ENCODE measurements around the gene FEV. TPM values are rescaled to one million over a fixed set of nuclear protein-coding genes. Genes with fewer than 3 reads are reported as not detected.
A peak's percentile ranks its signal among the peaks of the same experiment; 100 is the strongest.

FEV gene
- total and polyA plus RNA-seq, 2 experiments from 2014 or later, result 0.58 to 0.70 TPM

GRCh38 chr2:218997731-218998130 lies 12.7 kb upstream of the FEV start:
- H3K79me2 ChIP-seq, result no peaks in the 10 kb centered on the region
- no peak for DNase-seq (ENCODE audit: low spot score)
- no peak overlapping the region for H2AFZ ChIP-seq
- H3K4me2 ChIP-seq, result no peak overlapping the region
- no peaks in the 10 kb centered on the region for H3K9me2 ChIP-seq (replicated peaks; ENCODE audit: insufficient read depth)
- peaks cover 27% of the 10 kb centered on the region for H3K4me1 ChIP-seq (ENCODE audit: insufficient read depth)
- H3K4me3 ChIP-seq, result no peak overlapping the region
- H3K36me3 ChIP-seq (replicated peaks; ENCODE audit: insufficient read depth, low read depth), result no peaks in the 10 kb centered on the region
- 67% methylated on average over 1 of the region's 2 CpGs for WGBS (ENCODE audit: low lambda C conversion rate, missing lambda C conversion rate)
- TF ChIP-seq EZH2phosphoT487 (IDR thresholded peaks at IDR 0.05; ENCODE audit: low read depth, severe bottlenecking, unreplicated experiment) (no peak), CTCF (IDR thresholded peaks at IDR 0.05; ENCODE audit: poor library complexity) (no peak), EZH2 (IDR thresholded peaks at IDR 0.05; ENCODE audit: borderline replicate concordance) (no peak)
- H3K9me3 ChIP-seq (ENCODE audit: low read depth), result no peaks in the 10 kb centered on the region
- H3K27ac ChIP-seq, result no peak overlapping the region
- H3K27me3 ChIP-seq, result peaks cover 84% of the 10 kb centered on the region
- H4K20me1 ChIP-seq (ENCODE audit: insufficient read depth, poor library complexity, severe bottlenecking), result no peaks in the 10 kb centered on the region

- H3K9me2 ChIP-seq (replicated peaks; ENCODE audit: insufficient read depth), result no peaks in the 10 kb centered on the region
- TF ChIP-seq CTCF (IDR thresholded peaks at IDR 0.05; ENCODE audit: poor library complexity) (no peak), EZH2 (IDR thresholded peaks at IDR 0.05; ENCODE audit: borderline replicate concordance) (no peak), EZH2phosphoT487 (IDR thresholded peaks at IDR 0.05; ENCODE audit: low read depth, severe bottlenecking, unreplicated experiment) (no peak)
- peaks cover 85% of the 10 kb centered on the region for H3K27me3 ChIP-seq
- no peaks in the 10 kb centered on the region for H3K9me3 ChIP-seq (ENCODE audit: low read depth)
- no peaks in the 10 kb centered on the region for H4K20me1 ChIP-seq (ENCODE audit: insufficient read depth, poor library complexity, severe bottlenecking)
- H2AFZ ChIP-seq, result no peak overlapping the region
- H3K79me2 ChIP-seq, result no peaks in the 10 kb centered on the region
- 61% methylated on average over 4 of the region's 4 CpGs for WGBS (ENCODE audit: low lambda C conversion rate, missing lambda C conversion rate)
- no peaks in the 10 kb centered on the region for H3K36me3 ChIP-seq (replicated peaks; ENCODE audit: insufficient read depth, low read depth)
- H3K4me2 ChIP-seq, result no peak overlapping the region
- H3K27ac ChIP-seq, result no peak overlapping the region
- DNase-seq (ENCODE audit: low spot score), result no peak
- no peak overlapping the region for H3K4me3 ChIP-seq
- peaks cover 21% of the 10 kb centered on the region for H3K4me1 ChIP-seq (ENCODE audit: insufficient read depth)
Observed at GRCh38 chr2:218996937-218997336, 12.0 kb upstream of the FEV start.

- peak; percentile 94 for DNase-seq (ENCODE audit: low spot score)
- Histone ChIP-seq H3K27ac (no peak overlapping the region), H3K4me2 (peak overlapping the region; percentile 94), H3K36me3 (replicated peaks; ENCODE audit: insufficient read depth, low read depth) (no peaks in the 10 kb centered on the region), H3K79me2 (no peaks in the 10 kb centered on the region), H3K4me1 (ENCODE audit: insufficient read depth) (peaks cover 18% of the 10 kb centered on the region), H2AFZ (peak overlapping the region; percentile 64), H3K9me2 (replicated peaks; ENCODE audit: insufficient read depth) (no peaks in the 10 kb centered on the region), H3K9me3 (ENCODE audit: low read depth) (no peaks in the 10 kb centered on the region), H3K27me3 (peaks cover 85% of the 10 kb centered on the region), H4K20me1 (ENCODE audit: insufficient read depth, poor library complexity, severe bottlenecking) (no peaks in the 10 kb centered on the region), H3K4me3 (no peak overlapping the region)
- WGBS (ENCODE audit: low lambda C conversion rate, missing lambda C conversion rate), result 4% methylated on average over 31 of the region's 43 CpGs
- no peak for TF ChIP-seq EZH2phosphoT487 (IDR thresholded peaks at IDR 0.05; ENCODE audit: low read depth, severe bottlenecking, unreplicated experiment)
- peak; percentile 93 for TF ChIP-seq CTCF (IDR thresholded peaks at IDR 0.05; ENCODE audit: poor library complexity)
Observed at GRCh38 chr2:218995972-218996711, 11.2 kb upstream of the FEV start.

All from hepatocyte (in vitro differentiated cells).